Calu3 (cell line): Measurements from ENCODE around the gene KCNAB1. TPM values are rescaled to one million over a fixed set of nuclear protein-coding genes. Genes with fewer than 3 reads are reported as not detected.

Experiments
- BruUV-seq: library from RNA; stranded (reverse); fragments of 400-500 nt; replicated peaks from 2 replicates; lab custom pipeline; 2021; lab: Mats Ljungman, UMichigan
- CTCF ChIA-PET: fragments of 300-600 bp; sonication (Branson Sonifier 250); formaldehyde crosslinking; loops from one replicate; lab custom pipeline; 2022; ENCODE audit warnings: antibody characterized with exemption; lab: Charles Lee
- DNase-seq: peaks from one replicate; pipeline ENCODE4 v3.0.0; 2022
- H3K27ac Mint-ChIP-seq: one replicate; pipeline ENCODE4 v1.8.0; 2022; ENCODE audit warnings: mixed read lengths; ENCODE audit not compliant: unreplicated experiment
- H3K27me3 Mint-ChIP-seq: one replicate; pipeline ENCODE4 v1.8.0; 2022; ENCODE audit warnings: mixed read lengths; ENCODE audit not compliant: unreplicated experiment
- H3K36me3 Mint-ChIP-seq: one replicate; pipeline ENCODE4 v1.8.0; 2022; ENCODE audit warnings: mild to moderate bottlenecking, moderate library complexity, mixed read lengths; ENCODE audit not compliant: insufficient read depth, unreplicated experiment
- H3K4me1 Mint-ChIP-seq: one replicate; pipeline ENCODE4 v1.8.0; 2022; ENCODE audit warnings: mild to moderate bottlenecking, low read depth, mixed read lengths; ENCODE audit not compliant: unreplicated experiment
- H3K4me3 Mint-ChIP-seq: one replicate; pipeline ENCODE4 v1.8.0; 2022; ENCODE audit warnings: mild to moderate bottlenecking, low read depth, moderate library complexity, mixed read lengths; ENCODE audit not compliant: unreplicated experiment
- H3K9me3 Mint-ChIP-seq: one replicate; pipeline ENCODE4 v1.8.0; 2022; ENCODE audit warnings: low read depth, mixed read lengths; ENCODE audit not compliant: unreplicated experiment
- intact Hi-C: fragments of 100-400 bp; cut with micrococcal nuclease; formaldehyde crosslinking; loops from one replicate; pipeline ENCODE4 v1.10.0; 2022; ENCODE audit not compliant: unreplicated experiment
- total RNA-seq: library from RNA; stranded (reverse); gene quantifications from 2 replicates; pipeline ENCODE4 v1.2.3, GENCODE V29; 2022
- TF ChIP-seq, protein P1 (sequence below): fragments of 200-600 bp; IDR thresholded peaks from one replicate; pipeline ENCODE4 v1.8.0; 2022; ENCODE audit warnings: antibody characterized with exemption; ENCODE audit not compliant: unreplicated experiment

The KCNAB1 gene
- total RNA-seq, 1 experiment from 2014 or later: 1.6 TPM

DNA sequence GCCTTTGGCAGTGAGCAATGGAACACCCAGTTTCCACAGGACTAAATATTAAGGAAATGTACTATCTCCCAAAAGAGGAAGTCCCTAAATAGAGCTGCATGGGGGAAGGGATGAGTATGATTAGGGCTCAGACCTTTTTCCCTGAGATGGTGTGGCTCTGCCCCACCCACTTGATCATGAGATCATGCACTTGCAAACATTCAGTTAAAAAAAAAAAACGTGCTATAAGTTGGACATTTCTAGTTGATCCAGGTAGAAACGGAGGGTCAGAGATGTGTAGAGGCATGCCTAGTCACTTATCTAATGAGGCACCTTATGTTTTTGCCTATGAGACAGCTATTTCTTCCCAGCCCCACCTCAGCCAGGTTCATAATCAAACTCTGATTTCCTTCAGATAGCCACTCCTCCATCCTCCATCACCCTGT is 459.1 kb downstream of the KCNAB1 start:
- no peaks in the 10 kb centered on the region for H3K4me1 Mint-ChIP-seq
- no peak overlapping the region for H3K27ac Mint-ChIP-seq
- intact Hi-C loops: no loop called here
- CTCF ChIA-PET: no interaction called here
- no peaks in the 10 kb centered on the region for H3K9me3 Mint-ChIP-seq
- TF ChIP-seq, protein P1, sequence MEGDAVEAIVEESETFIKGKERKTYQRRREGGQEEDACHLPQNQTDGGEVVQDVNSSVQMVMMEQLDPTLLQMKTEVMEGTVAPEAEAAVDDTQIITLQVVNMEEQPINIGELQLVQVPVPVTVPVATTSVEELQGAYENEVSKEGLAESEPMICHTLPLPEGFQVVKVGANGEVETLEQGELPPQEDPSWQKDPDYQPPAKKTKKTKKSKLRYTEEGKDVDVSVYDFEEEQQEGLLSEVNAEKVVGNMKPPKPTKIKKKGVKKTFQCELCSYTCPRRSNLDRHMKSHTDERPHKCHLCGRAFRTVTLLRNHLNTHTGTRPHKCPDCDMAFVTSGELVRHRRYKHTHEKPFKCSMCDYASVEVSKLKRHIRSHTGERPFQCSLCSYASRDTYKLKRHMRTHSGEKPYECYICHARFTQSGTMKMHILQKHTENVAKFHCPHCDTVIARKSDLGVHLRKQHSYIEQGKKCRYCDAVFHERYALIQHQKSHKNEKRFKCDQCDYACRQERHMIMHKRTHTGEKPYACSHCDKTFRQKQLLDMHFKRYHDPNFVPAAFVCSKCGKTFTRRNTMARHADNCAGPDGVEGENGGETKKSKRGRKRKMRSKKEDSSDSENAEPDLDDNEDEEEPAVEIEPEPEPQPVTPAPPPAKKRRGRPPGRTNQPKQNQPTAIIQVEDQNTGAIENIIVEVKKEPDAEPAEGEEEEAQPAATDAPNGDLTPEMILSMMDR: no peak
- no peaks in the 10 kb centered on the region for H3K36me3 Mint-ChIP-seq
- peaks cover 8% of the 10 kb centered on the region for H3K27me3 Mint-ChIP-seq
- BruUV-seq: no TSS peak
- no peak overlapping the region for H3K4me3 Mint-ChIP-seq
- no peak for DNase-seq

- no TSS peak for BruUV-seq
- no peaks in the 10 kb centered on the region for H3K27me3 Mint-ChIP-seq
- H3K36me3 Mint-ChIP-seq: no peaks in the 10 kb centered on the region
- no peak for DNase-seq
- H3K4me1 Mint-ChIP-seq: no peaks in the 10 kb centered on the region
- intact Hi-C loops: no loop called here
- H3K27ac Mint-ChIP-seq: no peak overlapping the region
- CTCF ChIA-PET: no interaction called here
- TF ChIP-seq, protein P1: no peak
- H3K4me3 Mint-ChIP-seq: no peak overlapping the region
- no peaks in the 10 kb centered on the region for H3K9me3 Mint-ChIP-seq
These were observed 460.7 kb downstream of the KCNAB1 start for GRCh38 chr3:156581033-156581432.

GRCh38 chr3:156581954-156582353 is 461.6 kb downstream of the KCNAB1 start:
- H3K27ac Mint-ChIP-seq: no peak overlapping the region
- no peak for DNase-seq
- no peaks in the 10 kb centered on the region for H3K36me3 Mint-ChIP-seq
- TF ChIP-seq, protein P1: no peak
- no peaks in the 10 kb centered on the region for H3K27me3 Mint-ChIP-seq
- BruUV-seq: no TSS peak
- no peaks in the 10 kb centered on the region for H3K9me3 Mint-ChIP-seq
- H3K4me1 Mint-ChIP-seq: no peaks in the 10 kb centered on the region
- CTCF ChIA-PET: no interaction called here
- intact Hi-C loops: no loop called here
- no peak overlapping the region for H3K4me3 Mint-ChIP-seq

- H3K36me3 Mint-ChIP-seq: no peaks in the 10 kb centered on the region
- H3K9me3 Mint-ChIP-seq: no peaks in the 10 kb centered on the region
- no peak for DNase-seq
- CTCF ChIA-PET: no interaction called here
- intact Hi-C loops: no loop called here
- H3K4me3 Mint-ChIP-seq: no peak overlapping the region
- BruUV-seq: no TSS peak
- no peaks in the 10 kb centered on the region for H3K4me1 Mint-ChIP-seq
- TF ChIP-seq, protein P1: no peak
- H3K27ac Mint-ChIP-seq: no peak overlapping the region
- H3K27me3 Mint-ChIP-seq: no peaks in the 10 kb centered on the region
These were observed 462.3 kb downstream of the KCNAB1 start for GRCh38 chr3:156582532-156583183.
